Superior temporal gyrus (tissue), 1 donor: ENCODE data around the gene MRPS2.
"Not testable (repeated sequence)": the region's sequence is repeated elsewhere in the genome, so short reads cannot be mapped to it uniquely, and the experiment has no call there.

Experiments
- DNase-seq: peaks from one replicate; pipeline ENCODE4 v3.0.0-alpha.2; 2016; ENCODE audit errors: extremely low spot score

MRPS2 gene

DNA sequence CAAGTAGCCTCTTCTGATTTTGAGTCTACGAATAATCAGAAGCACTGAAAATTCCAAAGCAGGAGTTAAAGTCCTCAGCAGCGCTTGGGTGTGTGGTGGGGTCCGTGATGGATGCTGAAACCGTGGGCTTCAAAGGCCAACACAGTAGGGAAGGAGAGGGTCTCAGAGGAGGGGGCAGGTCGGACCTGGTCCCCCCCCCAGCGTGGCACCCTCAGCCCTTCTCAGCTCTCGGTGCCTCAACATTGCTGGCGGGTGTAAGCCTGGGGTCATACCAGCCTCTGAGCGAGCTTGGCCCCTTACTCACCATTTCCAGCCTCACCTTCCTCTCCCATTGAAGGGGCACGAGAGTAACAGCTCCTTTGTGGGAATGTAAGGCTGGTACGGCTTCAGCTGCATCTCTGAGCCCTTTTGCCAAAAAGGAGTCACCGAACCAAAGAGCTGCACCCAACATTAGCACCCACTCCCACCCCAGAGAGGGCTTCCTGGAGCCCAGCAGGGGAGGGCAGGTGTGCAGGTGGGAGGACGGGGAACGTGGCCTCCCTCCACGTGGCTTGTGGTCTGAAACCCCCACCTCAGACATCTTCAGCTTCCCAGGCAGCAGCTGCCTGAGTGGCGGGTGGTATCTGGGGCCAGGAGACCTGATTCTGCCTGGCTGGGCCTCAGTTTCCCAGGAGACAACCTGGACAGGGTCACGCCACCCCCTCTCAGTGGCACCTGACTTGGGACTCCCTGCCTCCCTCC is 14.0 kb downstream of the MRPS2 start:
- no peak for DNase-seq

DNA sequence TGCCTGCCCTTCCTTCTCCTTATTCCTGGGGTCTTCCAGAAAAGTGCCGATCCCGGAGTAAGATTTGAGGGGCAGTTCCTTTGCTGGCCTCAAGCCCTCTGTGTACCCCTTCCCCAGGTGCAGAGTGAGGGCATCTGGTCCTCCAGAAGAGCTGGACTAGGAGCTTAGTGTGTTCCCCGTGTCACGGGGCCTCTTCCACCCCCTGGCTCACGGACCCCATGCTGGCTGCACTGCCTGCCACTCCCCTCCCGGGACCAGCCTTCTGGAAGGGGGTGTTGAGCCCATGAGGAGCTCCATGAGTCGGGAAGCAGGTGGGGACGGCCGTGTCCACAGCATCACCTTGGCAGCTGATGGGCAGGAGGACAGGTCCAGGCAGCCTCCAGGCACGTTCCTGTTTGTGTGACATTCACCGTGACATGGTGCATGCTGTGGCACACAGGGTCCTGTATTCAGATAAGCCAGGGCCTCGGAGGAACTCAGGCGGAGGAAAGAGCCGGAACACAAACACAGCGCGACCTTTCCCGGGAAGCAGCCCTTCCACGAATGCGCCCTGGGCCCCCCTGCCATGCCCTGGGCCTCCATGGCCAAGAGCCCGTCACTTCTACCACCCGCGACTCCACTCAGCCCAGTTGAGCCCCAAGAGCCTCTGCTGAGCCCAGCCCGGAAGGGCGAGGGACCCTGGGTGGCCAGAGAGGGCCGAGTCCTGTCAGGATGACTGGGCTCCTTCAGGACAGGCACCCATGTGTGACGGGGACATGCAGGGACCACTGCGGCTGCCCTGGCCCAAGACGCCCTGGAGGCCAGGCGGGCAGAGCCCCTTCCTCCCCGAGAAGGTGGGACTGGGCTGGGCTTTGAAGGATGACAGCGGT is 14.8 kb downstream of the MRPS2 start:
- DNase-seq: no peak

DNA sequence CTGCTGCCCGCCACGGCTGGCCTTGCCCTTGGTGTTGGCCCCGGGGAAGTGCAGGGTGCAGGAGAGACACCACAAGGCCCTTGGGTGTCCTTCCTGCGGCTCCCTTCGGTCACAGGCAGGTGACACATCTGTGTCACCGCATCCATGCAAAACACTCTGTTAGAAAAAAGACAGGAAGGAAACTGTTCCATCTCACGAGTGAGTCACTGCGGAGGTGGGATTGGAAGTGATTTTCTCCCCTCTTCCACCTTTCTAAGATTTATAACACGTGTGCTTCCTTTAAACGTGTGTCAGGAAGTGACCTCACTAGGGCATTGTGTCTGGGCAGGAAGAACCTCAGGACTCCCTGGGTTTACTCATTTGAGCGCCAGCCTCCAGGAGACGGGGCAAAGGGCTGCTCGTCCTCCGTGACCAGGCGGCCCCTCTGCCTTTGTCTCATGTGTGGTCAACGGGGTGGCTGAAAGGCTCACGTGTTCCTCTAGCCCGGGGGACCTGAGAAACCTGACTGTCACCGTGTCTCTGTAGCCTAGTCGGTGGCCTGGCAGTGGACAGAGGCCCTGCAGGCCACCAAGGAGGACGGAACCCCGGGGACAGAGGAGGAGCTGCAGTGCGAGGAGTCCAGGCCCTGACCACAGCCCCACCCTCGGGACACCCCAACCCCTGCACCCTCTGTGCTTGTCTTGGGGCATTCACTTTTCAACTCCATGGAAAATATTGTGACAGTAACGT is 15.8 kb downstream of the MRPS2 start:
- DNase-seq: no peak

DNA sequence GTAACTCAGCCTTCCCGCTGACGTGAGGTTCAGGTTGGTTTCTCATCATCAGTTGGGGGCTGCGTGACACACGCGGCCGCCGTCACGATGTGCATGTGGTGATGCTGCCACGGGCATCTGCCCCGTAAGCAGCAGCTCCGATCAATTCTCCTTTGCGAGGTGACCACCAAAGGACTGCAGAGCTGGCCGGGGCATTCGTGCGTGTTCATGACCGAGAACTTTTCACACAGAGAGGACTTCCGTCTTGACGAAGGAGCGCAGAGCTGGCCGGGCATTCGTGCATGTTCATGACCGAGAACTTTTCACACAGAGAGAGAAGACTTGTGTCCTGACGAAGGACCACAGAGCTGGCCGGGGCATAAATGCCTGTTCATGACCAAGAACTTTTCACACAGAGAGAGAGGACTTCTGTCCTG is 16.9 kb downstream of the MRPS2 start:
- no peak for DNase-seq

DNA sequence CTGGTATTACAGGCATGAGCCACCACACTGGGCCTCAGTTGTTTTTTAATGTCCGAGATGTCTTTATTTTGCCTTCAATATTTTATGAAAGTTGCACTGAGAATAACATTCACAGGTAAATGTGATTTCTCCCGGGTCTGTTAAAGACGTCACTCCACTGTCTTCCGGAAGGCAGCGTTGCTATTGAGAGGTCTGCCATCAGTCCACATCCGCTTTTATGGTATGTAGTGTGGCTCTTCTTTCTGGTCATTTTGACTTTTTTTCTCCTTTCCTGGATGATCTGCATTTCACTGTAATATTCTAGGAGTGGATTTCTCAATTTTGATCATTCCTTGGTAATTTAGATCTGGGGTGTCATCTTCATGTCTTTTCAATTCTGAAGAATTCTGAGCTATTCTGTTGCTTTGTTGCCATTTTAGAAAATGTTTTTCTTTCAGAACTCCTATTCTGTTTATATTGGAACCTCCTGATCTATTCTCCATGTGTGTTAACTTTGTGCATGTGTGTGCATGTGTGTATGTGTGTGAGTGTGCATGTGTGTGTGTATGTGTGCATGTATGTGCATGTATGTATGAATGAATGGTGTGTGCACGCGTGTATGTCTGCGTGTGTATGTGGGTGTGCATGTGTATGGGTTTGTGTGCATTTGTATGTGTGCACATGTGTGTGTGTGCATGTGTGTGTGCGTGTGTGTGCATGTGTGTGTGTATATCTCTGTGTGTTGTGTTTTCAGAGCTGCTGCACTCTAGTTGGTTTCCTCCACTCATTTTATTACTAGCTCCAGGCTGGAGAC is 18.9 kb downstream of the MRPS2 start:
- no peak for DNase-seq

DNA sequence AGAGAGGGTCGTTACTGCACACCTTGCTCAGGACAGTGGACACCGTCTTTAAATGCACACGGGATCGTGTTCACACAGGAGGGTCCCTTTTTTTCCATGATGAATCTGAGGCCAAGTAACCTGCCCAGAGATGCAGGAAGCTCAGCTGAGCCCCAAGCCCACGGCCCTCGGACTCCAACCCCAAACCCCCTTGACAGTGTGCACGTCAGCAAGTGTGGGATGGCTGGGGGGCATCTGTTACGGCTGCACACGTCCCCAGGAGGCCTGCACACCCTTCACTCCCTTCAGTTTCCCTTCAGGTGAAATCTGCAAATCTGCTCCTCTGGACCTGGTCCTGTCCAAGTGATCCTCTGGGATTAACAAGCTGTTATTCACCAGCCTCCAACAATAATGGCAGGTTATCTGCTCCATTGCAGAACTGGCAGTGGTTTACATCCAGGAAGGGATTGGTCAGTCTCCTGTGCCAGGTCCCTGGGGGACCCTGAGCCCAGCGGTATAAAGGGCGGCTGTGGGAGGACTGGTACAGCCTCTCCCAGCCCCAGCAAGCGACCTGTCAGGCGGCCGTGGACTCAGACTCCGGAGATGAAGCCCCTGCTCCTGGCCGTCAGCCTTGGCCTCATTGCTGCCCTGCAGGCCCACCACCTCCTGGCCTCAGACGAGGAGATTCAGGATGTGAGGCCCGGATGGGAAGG is 20.6 kb downstream of the MRPS2 start, which contains the start of gene LCN1:
Gene LCN1 (plus strand): TSS at position 525 of the 692 bp plus-strand sequence. CDS start 58 bp downstream, at position 583.
- DNase-seq: no peak

DNA sequence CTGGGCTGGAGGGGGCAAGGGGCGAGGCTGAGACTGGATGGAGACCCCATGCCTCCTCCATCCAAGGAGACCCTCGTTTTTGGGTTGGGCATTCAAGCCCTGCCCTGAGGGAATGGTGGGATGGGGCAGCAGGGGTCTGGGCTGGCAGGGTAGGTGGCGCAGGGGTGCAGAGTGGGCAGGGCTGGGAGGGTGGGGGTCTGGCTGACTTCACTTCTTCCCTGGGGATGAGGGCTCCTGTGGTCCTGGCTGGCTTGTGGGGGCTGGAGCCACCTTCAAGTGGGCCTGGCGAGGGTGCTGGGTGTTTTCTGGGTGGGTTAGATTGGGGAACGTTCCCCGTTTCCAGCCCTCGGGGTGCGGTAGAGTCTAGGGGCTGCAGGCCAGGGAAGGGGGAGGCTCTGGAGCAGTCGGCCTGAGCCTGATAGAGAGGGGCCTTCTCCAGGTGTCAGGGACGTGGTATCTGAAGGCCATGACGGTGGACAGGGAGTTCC is 21.2 kb downstream of the MRPS2 start:
- no peak for DNase-seq

DNA sequence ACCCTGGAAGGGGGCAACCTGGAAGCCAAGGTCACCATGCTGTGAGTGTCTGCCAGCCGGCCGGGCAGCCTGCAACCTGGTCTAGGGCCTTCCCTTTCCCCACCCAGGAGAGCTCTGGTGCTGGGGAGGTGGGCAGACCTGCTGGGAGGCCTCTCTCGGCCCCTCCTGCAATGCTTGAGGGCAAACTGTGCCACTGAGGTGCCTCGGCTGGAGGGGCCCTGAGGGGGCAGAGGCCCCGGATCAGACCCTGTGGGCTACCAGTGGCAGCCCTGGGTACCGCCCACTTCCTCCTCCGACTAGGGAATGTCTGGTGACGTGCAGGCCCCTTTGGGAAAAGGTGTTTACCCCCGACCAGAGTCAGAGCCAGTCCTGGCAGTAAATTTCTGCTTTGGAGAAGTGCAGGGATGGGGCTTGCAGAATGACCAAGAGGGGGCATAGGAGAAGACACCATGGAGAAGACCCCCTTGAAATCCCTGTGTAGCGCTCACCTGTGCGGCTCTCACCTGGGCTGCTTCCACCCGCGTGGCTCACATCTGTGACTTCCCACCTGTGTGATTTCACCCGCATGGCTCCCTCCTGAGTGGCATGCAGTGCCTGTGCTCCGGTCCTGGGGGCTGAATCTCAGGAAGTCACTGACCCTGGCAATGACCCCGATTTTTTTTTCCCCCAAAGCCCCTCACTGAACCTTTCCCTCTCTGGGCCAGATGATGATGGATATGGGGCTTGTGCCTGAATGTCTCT is 21.8 kb downstream of the MRPS2 start:
- no peak for DNase-seq

DNA sequence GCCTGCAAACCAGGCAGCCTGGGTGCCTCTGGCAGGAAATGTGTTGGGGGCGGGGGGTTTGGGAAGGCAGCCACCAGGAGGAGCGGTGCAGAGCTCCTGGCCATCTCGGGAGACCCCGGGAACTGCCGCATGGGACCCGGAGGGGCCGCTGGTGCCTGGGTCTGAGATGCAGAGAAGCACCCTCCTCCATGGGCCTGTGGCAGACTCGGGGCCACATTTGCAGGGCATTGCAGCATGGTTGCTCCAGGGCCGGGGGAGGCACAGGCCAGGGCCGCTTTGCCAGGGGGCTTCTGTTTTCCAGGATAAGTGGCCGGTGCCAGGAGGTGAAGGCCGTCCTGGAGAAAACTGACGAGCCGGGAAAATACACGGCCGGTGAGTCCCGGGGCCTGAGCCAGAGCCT is 22.4 kb downstream of the MRPS2 start:
- no peak for DNase-seq

DNA sequence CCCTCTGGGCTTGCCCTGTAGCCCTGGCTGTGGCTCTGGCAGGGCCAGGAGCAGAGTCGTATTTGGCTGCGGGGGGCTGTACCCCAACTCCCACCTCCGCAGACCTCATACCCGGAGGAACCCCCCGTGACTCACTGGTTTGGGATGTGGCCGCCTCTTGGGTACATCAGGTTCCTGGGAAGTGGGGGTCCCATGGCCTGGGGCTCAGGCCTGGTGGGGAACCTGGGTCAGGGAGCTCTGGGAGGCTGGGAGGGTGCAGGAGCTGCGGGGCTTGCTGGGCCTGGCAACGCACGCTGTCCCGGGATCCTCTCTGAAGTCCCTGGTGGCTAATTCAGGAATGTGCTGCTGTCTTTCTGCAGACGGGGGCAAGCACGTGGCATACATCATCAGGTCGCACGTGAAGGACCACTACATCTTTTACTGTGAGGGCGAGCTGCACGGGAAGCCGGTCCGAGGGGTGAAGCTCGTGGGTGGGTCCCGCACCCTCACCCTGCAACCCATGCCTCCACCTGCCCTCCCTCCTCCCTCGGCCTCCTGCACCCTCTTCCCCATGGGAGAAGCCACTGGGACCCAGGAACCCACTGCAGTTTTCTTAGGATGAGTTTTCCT is 23.1 kb downstream of the MRPS2 start:
- DNase-seq: no peak

DNA sequence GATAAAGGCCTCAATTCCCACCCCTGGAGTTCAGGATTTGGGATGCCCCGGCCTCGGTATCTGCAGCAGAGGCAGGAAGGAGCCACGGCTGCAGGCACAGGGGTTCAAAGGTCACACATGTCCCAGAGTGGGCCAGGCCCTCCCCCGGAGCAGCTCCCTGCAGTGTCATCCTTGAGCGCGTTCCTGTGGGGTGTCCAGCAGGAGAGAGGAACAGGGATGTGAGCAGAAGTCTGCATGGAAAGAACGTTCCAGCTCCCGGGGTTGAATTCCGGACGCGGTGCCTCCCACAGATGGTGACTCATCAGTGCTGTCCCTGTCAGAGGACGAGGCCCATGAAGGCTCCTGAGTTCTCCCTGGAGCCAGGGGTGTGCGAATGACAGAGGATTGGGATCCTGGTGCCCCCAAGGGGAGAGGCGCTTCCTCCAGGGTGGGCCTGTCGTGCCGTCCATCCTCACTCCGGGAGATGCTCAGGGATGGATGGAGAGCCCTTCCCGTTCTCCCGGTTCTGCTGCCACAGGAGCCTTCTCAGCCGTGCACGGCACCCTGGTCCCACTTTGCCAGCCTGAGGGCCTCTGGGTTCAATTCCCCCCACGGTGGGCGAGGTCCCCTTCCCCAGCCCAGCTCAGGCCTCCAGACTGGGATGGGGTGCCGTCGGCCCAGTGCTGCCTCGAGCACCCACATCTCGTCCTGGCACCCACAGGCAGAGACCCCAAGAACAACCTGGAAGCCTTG is 23.8 kb downstream of the MRPS2 start:
- no peak for DNase-seq

DNA sequence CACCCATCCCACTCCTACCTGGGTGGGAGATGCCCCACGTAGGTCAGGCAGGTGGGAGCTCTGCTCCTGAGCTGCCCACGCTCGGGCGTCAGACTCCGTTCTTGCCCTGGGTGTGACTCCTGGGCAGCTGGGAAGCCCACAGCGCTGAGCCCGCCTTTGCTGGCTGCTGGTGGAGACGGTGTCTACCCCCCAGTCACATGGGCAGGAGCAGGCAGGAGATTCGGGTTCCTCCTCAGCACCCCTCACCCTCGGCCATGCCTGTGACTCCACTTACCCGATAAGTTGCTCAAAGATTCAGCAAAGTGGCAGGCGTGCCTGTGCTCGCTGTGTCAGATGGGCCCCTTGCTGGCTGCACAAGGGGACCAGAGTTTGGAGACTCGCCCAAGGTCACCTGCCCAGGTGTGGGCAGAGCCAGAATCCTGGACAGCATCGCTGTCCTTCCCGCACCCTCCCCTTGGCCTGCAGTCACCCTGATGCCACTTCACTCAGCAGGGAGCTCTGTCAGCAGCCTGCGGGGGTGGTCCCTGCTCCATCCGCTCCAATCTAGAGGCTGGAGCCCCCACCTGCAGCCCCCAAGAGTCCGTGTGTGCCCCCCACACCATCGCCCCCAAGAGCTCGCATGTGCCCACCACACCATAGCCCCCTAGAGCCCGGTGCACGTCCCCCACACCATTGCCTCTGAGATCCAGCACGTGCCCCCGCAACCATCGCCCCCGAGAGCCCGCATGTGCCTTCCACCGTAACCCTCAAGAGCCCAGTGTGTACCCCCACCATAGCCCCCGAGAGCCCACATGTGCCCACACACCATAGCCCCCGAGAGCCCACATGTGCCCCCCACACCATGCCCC is 25.0 kb downstream of the MRPS2 start:
- no peak for DNase-seq

DNA sequence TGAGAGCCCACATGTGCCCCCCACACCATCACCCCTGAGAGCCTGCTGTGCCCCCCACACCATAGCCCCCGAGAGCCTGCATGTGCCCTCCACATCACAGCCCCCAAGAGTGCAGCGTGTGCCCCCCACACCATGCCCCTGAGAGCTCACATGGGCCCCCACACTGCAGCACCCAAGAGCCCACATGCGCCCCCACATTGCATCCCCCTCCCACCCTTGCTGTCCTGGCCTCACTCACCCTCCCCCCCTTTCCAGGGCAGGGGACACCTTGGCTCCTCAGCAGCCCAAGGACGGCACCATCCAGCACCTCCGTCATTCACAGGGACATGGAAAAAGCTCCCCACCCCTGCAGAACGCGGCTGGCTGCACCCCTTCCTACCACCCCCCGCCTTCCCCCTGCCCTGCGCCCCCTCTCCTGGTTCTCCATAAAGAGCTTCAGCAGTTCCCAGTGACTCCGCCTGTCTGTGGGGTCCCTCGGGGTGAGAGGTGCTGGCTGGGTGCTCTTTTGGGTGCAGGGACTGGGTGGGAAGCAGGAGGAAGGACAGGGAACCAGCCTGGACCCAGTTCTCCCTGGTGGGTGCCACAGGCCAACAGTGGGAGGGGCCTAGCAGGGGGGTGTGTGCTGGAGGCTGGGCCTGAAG is 25.7 kb downstream of the MRPS2 start:
- no peak for DNase-seq

DNA sequence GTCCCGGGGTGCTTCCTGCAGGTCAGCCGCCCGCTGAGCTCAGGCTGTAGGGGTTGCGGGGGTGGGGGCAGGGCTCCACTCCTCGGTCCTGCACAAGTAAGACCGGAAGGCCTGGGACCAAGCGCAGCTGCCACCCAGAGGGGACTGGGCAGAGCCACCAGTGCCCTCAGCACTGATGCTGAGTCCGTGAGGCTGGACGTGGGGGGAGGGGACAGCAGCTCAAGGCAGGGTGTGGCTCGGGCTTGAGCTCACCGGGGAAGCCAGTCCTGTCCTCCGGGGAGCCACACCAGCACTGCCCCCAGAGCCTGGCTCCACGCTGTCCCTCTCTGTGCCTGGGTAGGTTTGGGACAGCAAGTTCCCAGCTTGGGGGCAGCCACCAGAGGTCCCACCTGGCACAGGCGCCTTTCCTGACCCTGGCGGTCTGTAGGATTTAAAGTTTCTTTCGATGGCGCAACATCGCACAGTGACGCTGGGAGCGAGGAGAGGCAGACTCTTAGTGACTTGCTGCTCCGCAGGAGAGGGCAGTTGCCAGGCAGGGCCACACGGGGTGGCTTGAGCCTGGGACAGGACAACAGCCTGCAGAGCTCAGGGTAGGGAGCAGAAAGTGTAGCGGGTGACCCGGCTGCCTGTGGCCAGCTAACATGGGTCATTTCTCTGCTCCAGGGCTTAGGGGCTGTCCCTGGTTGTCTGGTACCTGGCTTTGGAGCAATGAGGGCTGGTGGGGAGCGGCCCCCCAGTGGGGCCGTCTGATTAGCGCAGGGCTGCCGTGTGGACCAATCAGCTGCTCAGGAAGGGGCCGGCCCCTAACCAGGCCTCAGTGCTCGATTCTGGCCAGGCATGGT is 26.5 kb downstream of the MRPS2 start:
- no peak for DNase-seq

DNA sequence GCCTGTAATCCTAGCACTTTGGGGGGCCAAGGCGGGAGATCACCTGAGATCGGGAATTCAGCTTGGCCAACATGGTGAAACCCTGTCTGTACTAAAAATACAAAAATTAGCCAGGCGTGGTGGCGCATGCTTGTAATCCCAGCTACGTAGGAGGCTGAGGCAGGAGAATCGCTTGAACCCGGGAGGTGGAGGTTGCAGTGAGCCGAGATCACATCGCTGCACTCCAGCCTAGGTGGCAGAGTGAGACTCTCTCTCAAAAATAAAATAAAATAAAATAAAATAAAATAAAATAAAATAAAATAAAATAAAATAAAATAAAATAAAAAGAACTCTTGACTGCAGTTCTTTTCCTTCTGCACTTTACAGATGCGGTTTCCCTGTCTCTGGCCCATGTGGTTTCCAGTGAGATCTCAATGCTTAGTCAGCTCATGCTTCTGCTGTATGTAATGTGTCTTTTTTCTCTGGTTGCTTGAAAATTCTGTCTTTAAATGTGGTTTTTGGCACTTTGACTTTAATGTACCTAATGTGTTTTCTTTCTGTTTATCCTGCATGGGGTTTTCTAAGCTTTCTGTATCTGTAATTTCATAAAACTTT is 28.5 kb downstream of the MRPS2 start:
- DNase-seq: not testable (repeated sequence)

DNA sequence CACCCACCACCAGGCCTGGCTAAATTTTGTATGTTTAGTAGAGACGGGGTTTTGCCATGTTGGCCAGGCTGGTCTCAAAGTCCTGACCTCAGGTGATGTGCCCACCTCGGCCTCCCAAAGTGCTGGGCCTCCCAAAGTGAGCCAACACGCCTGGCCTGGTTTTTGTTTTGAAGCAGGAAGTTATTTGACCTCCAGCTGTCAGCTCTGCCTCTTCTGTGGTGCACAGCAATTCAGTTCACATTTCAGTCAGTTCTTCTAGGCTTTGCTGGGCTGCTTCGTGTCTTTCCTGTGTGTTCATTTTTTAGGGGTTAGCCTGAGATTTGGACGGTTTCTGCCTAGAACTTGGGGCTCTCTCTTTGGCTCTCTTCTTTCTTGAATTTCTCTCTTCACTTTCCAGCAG is 29.7 kb downstream of the MRPS2 start:
- no peak for DNase-seq
